Prostate gland (tissue), 2 donors: ENCODE data around the gene PIGR. TPM values are rescaled to one million over a fixed set of nuclear protein-coding genes. Genes with fewer than 3 reads are reported as not detected.
"Not testable (repeated sequence)": the region's sequence is repeated elsewhere in the genome, so short reads cannot be mapped to it uniquely, and the experiment has no call there.

ENCODE experiments used
- DNase-seq: peaks from one replicate; pipeline ENCODE4 v3.0.0-alpha.2; 2019; ENCODE audit warnings: low spot score
- H3K27ac ChIP-seq, 2 donors: fragments of 200-600 bp; sonication (generic); 2 replicates each; pipeline ENCODE4 v1.5.1; 2017 to 2019
- H3K27me3 ChIP-seq: fragments of 200-600 bp; sonication (generic); replicated peaks from 2 replicates; pipeline ENCODE4 v1.5.1; 2019; ENCODE audit not compliant: insufficient read depth
- H3K36me3 ChIP-seq, 2 donors: fragments of 200-600 bp; sonication (generic); 1 replicate in 1 of 2; 2 replicates in 1 of 2; pipeline versions ENCODE4 v1.5.1 to v1.8.1; 2017 to 2019
- H3K4me1 ChIP-seq: fragments of 200-600 bp; sonication (generic); replicated peaks from 2 replicates; pipeline ENCODE4 v1.5.1; 2019
- H3K4me3 ChIP-seq, 2 donors: fragments of 200-600 bp; sonication (generic); 2 replicates each; pipeline ENCODE4 v1.5.1; 2017 to 2019
- H3K9me3 ChIP-seq: fragments of 200-600 bp; sonication (generic); 2 replicates; pipeline ENCODE4 v1.5.1; 2017
- POLR2A ChIP-seq: fragments of 450-650 bp; IDR thresholded peaks from one replicate; pipeline ENCODE4 v1.6.1; 2016; ENCODE audit warnings: antibody characterized with exemption, mild to moderate bottlenecking
- POLR2AphosphoS5 ChIP-seq: sonication (generic); formaldehyde crosslinking; IDR thresholded peaks from one replicate; pipeline ENCODE4 v1.6.1; 2017; ENCODE audit warnings: antibody characterized with exemption
- WGBS: methylation state at CpG from one replicate; pipeline ENCODE4 v1.1.5; 2018; 5-methylcytosine and 5-hydroxymethylcytosine counted together
- intact Hi-C: fragments of 100-400 bp; cut with DNase I; formaldehyde crosslinking; loops from one replicate; pipeline ENCODE4 v1.14.2; 2022
- total RNA-seq, 2 donors: library from RNA; depleted of rRNA; stranded (reverse); fragments of >200 nt; gene quantifications; one replicate each; pipeline ENCODE4 v1.1.0, GENCODE V29; 2016
- TF ChIP-seq, protein P1 (sequence below), 4 experiments: fragments of 200-600 bp in 2 of 4; fragments of 450-650 bp in 2 of 4; sonication (generic) in 2 of 4; IDR thresholded peaks; 1 replicate in 3 of 4; 2 replicates in 1 of 4; pipeline ENCODE4 v1.5.1; 2016 to 2019; ENCODE audit warnings: antibody characterized with exemption in 4 of 4, mild to moderate bottlenecking in 2 of 4, moderate library complexity in 2 of 4

The PIGR gene
- total RNA-seq, 2 donors from 2014 or later, result 1.9 to 91.7 TPM

GRCh38 chr1:206926286-206926685 is 20.0 kb downstream of the PIGR start:
- TF ChIP-seq, protein P1, sequence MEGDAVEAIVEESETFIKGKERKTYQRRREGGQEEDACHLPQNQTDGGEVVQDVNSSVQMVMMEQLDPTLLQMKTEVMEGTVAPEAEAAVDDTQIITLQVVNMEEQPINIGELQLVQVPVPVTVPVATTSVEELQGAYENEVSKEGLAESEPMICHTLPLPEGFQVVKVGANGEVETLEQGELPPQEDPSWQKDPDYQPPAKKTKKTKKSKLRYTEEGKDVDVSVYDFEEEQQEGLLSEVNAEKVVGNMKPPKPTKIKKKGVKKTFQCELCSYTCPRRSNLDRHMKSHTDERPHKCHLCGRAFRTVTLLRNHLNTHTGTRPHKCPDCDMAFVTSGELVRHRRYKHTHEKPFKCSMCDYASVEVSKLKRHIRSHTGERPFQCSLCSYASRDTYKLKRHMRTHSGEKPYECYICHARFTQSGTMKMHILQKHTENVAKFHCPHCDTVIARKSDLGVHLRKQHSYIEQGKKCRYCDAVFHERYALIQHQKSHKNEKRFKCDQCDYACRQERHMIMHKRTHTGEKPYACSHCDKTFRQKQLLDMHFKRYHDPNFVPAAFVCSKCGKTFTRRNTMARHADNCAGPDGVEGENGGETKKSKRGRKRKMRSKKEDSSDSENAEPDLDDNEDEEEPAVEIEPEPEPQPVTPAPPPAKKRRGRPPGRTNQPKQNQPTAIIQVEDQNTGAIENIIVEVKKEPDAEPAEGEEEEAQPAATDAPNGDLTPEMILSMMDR (IDR thresholded peaks at IDR 0.05), result no peak
- TF ChIP-seq POLR2A (no peak), POLR2AphosphoS5 (no peak)
- H3K27ac ChIP-seq, result no peak overlapping the region

DNA sequence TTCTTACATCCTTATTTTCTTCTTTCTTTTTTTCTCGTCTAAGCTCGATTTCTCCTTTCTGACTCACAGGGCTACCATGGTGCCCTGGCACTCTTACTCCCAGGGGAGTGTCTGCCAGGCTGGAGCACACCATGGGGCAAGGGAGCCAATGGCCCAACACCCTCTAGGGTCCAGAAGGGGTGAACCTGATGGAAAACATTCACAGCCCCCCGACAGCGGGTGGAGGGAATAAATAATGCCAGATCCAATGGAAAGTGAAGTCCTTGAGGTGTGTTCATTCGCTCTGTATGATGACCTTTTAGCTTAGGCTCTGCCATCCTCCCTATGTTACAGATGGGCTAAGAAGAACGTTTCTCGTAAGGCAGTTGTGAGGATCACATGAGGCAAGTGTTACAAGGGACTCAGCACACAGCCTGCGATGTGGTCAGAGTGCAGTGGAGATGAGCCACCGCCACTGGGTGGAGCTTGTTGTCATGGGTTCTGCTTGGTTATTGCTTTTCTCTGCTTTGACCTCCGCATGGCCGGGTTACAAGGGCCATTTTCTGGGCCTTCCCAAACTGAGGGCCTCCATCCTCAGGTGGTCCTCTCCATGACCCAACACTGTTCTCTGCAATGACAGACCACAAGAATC is 21.0 kb downstream of the PIGR start:
- H3K27me3 ChIP-seq, result no peaks in the 10 kb centered on the region
- intact Hi-C loops, result no loop called here
- WGBS, result 77% methylated on average over 11 of the region's 11 CpGs
- no peak overlapping the region for H3K4me3 ChIP-seq
- no peak overlapping the region for H3K27ac ChIP-seq
- no peaks in the 10 kb centered on the region for H3K9me3 ChIP-seq
- TF ChIP-seq, protein P1 (IDR thresholded peaks at IDR 0.05), result no peak
- TF ChIP-seq POLR2A, result no peak
- TF ChIP-seq POLR2AphosphoS5, result no peak
- DNase-seq, result no peak
- no peaks in the 10 kb centered on the region for H3K36me3 ChIP-seq
- no peaks in the 10 kb centered on the region for H3K4me1 ChIP-seq

More at GRCh38 chr1:206926286-206926685, 20.0 kb downstream of the PIGR start:
- intact Hi-C loops, result no loop called here
- Histone ChIP-seq H3K27me3 (no peaks in the 10 kb centered on the region), H3K4me1 (no peaks in the 10 kb centered on the region), H3K36me3 (no peaks in the 10 kb centered on the region), H3K9me3 (no peaks in the 10 kb centered on the region), H3K4me3 (no peak overlapping the region)
- DNase-seq, result no peak
- 98% methylated on average over 2 of the region's 2 CpGs for WGBS

GRCh38 chr1:206924592-206925105 is 21.6 kb downstream of the PIGR start:
- Histone ChIP-seq H3K4me3 (no peak overlapping the region), H3K27ac (no peak overlapping the region)
- 78% methylated on average over 8 of the region's 8 CpGs for WGBS

DNA sequence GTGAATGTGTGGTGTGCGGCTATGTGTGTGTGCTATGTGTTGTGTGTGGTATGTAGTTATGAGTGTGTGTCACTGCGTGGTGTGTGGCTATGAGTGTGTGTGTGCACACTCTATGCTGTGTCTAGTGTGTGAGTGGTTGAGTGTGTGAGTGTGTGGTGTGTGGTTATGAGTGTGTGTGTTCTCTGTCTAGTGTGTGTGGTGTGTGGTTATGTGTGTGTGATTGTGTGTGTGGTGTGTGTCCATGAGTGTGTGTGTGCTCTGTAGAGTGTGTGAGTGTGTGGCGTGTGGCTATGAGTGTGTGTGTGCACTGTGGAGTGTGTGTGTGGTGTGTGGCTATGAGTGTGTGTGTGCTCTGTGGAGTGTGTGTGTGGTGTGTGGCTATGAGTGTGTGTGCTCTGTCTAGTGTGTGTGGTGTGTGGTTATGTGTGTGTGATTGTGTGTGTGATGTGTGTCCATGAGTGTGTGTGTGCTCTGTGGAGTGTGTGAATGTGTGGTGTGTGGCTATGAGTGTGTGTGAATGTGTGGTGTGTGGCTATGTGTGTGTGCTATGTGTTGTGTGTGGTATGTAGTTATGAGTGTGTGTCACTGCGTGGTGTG is 22.2 kb downstream of the PIGR start:
- intact Hi-C loops, DNase-seq, H3K4me1 ChIP-seq, H3K9me3 ChIP-seq, H3K4me3 ChIP-seq, H3K36me3 ChIP-seq, H3K27me3 ChIP-seq, H3K27ac ChIP-seq: not testable (repeated sequence)
- 84% methylated on average over 4 of the region's 4 CpGs for WGBS

More at GRCh38 chr1:206924592-206925105, 21.6 kb downstream of the PIGR start:
- no peaks in the 10 kb centered on the region for H3K27me3 ChIP-seq
- no peak for DNase-seq
- no peaks in the 10 kb centered on the region for H3K9me3 ChIP-seq
- H3K4me1 ChIP-seq, result no peaks in the 10 kb centered on the region
- intact Hi-C loops, result no loop called here
- no peaks in the 10 kb centered on the region for H3K36me3 ChIP-seq
- TF ChIP-seq POLR2AphosphoS5, result no peak
- no peak for TF ChIP-seq POLR2A
- TF ChIP-seq, protein P1 (IDR thresholded peaks at IDR 0.05), result no peak

- intact Hi-C loops, result no loop called here
- no peak for DNase-seq
- no peak overlapping the region for H3K4me3 ChIP-seq
- no peaks in the 10 kb centered on the region for H3K36me3 ChIP-seq
- H3K27me3 ChIP-seq, result no peaks in the 10 kb centered on the region
- WGBS, result 71% methylated on average over 12 of the region's 12 CpGs
- no peak overlapping the region for H3K27ac ChIP-seq
- peak; percentile 25 for TF ChIP-seq POLR2AphosphoS5
- TF ChIP-seq, protein P1 (IDR thresholded peaks at IDR 0.05), result no peak
- H3K4me1 ChIP-seq, result no peaks in the 10 kb centered on the region
- H3K9me3 ChIP-seq, result no peaks in the 10 kb centered on the region
Observed at GRCh38 chr1:206923009-206923960, 23.0 kb downstream of the PIGR start.
